Sigmoid colon (tissue), 7 donors: ENCODE measurements around the gene MARCHF11. TPM values are rescaled to one million over a fixed set of nuclear protein-coding genes. Genes with fewer than 3 reads are reported as not detected.

Source experiments
- DNase-seq: peaks from one replicate; pipeline ENCODE4 v3.0.0-alpha.2; 2019
- H3K27ac ChIP-seq, 4 donors: fragments of 200-600 bp; sonication (generic); one replicate each; pipeline ENCODE4 v1.5.1; 2016 to 2019; ENCODE audit warnings: mild to moderate bottlenecking in 1 of 4
- H3K27me3 ChIP-seq, 3 donors: fragments of 200-600 bp; sonication (generic); one replicate each; pipeline ENCODE4 v1.5.1; 2019; ENCODE audit warnings: mild to moderate bottlenecking in 1 of 3
- H3K36me3 ChIP-seq, 4 donors: fragments of 200-600 bp; sonication (generic); one replicate each; pipeline ENCODE4 v1.5.1; 2016 to 2019
- H3K4me1 ChIP-seq, 4 donors: fragments of 200-600 bp; sonication (generic); one replicate each; pipeline ENCODE4 v1.5.1; 2017 to 2019
- H3K4me3 ChIP-seq, 4 donors: fragments of 200-600 bp; sonication (generic); one replicate each; pipeline ENCODE4 v1.5.1; 2017 to 2019; ENCODE audit warnings: mild to moderate bottlenecking in 2 of 4, moderate library complexity in 1 of 4
- H3K9me3 ChIP-seq, 4 donors: fragments of 200-600 bp in 3 of 4; sonication (generic) in 3 of 4; one replicate each; pipeline versions ENCODE4 v1.5.1 to v1.6.1; 2013 to 2019
- CTCF ChIP-seq, 4 experiments: fragments of 450-650 bp in 3 of 4; fragments of 200-600 bp in 1 of 4; IDR thresholded peaks; one replicate each; pipeline ENCODE4 v1.5.1; 2016 to 2019; ENCODE audit warnings: antibody characterized with exemption in 4 of 4, mild to moderate bottlenecking in 3 of 4, moderate library complexity in 2 of 4
- EP300 ChIP-seq, 4 donors: sonication (generic); formaldehyde crosslinking; IDR thresholded peaks; one replicate each; pipeline ENCODE4 v1.6.1; 2017; ENCODE audit warnings: antibody characterized with exemption in 4 of 4
- POLR2A ChIP-seq, 2 donors: fragments of 450-650 bp; IDR thresholded peaks; one replicate each; pipeline ENCODE4 v1.6.1; 2016; ENCODE audit warnings: antibody characterized with exemption in 2 of 2, mild to moderate bottlenecking in 2 of 2, moderate library complexity in 2 of 2
- POLR2AphosphoS5 ChIP-seq, 4 donors: sonication (generic); formaldehyde crosslinking; IDR thresholded peaks; one replicate each; pipeline ENCODE4 v1.6.1; 2017; ENCODE audit warnings: antibody characterized with exemption in 4 of 4
- WGBS, 2 donors: extraction: QIAGEN DNeasy Blood & Tissue Kit; methylation state at CpG; one replicate each; pipeline ENCODE4 v1.1.7; 2013; 5-methylcytosine and 5-hydroxymethylcytosine counted together
- intact Hi-C: fragments of 100-400 bp; cut with DNase I; formaldehyde crosslinking; loops from one replicate; pipeline ENCODE4 v1.15.1; 2023
- polyA plus RNA-seq, 3 donors: library from polyadenylated mRNA; stranded (reverse); fragments of 200-250 nt; gene quantifications; one replicate each; pipeline ENCODE4 v1.2.3, GENCODE V29; 2013
- total RNA-seq, 4 donors: library from RNA; depleted of rRNA; stranded (reverse); fragments of >200 nt; gene quantifications; one replicate each; pipeline ENCODE4 v1.1.0, GENCODE V29; 2016
- donor health status: healthy with polysubstance abuse.
- donor health status: Bipolar disorder and iron deficiency.
- donor health status: healthy.

MARCHF11 gene
- total RNA-seq (not detected), polyA plus RNA-seq (not detected)

- Histone ChIP-seq H3K4me3 (peak within 1 kb of the TSS in 2 of 4 donors; percentile 19 to 27), H3K36me3 (no peaks in the 10 kb centered on the region)
- no peak for DNase-seq
Measured at GRCh38 chr5:16179511-16179935, at the start of gene MARCHF11. TSS of gene MARCHF11 (minus strand) at chr5:16179791. CDS start at chr5:16179575, 216 bp downstream.

GRCh38 chr5:16225927-16226326, 46.3 kb upstream of the MARCHF11 start:
- intact Hi-C loops, result no loop called here
- no peak for TF ChIP-seq POLR2AphosphoS5 (IDR thresholded peaks at IDR 0.05)
- no peak for TF ChIP-seq CTCF (IDR thresholded peaks at IDR 0.05)
- TF ChIP-seq EP300 (IDR thresholded peaks at IDR 0.05), result no peak
- no peak for TF ChIP-seq POLR2A (IDR thresholded peaks at IDR 0.05)
- H3K27me3 ChIP-seq, result no peaks in the 10 kb centered on the region
- no peak for DNase-seq
- no peaks in the 10 kb centered on the region for H3K36me3 ChIP-seq
- H3K9me3 ChIP-seq, result no peaks in the 10 kb centered on the region
- H3K4me3 ChIP-seq, result no peak overlapping the region
- 83 to 88% methylated on average over 5 of the region's 5 CpGs for WGBS, 2 donors
- H3K27ac ChIP-seq, result no peak overlapping the region
- no peaks in the 10 kb centered on the region for H3K4me1 ChIP-seq

More at GRCh38 chr5:16179511-16179935, at the start of gene MARCHF11:
- intact Hi-C loops, result no loop called here
- Histone ChIP-seq H3K27ac (no peak within 1 kb of the TSS), H3K4me1 (peaks cover 0 to 13% (median 4%) of the 10 kb centered on the region in 4 donors), H3K27me3 (peaks cover 16 to 78% (median 33%) of the 10 kb centered on the region in 3 donors), H3K9me3 (no peaks in the 10 kb centered on the region)
- TF ChIP-seq CTCF (IDR thresholded peaks at IDR 0.05), result no peak
- no peak for TF ChIP-seq POLR2A (IDR thresholded peaks at IDR 0.05)
- no peak for TF ChIP-seq POLR2AphosphoS5 (IDR thresholded peaks at IDR 0.05)
- TF ChIP-seq EP300 (IDR thresholded peaks at IDR 0.05), result no peak
- WGBS, 2 donors, result 3 to 5% methylated on average over 59 of the region's 59 CpGs

- intact Hi-C loops, result no loop called here
- peaks cover 0 to 3% (median 0%) of the 10 kb centered on the region in 4 donors for H3K9me3 ChIP-seq
- no peak overlapping the region for H3K27ac ChIP-seq
- no peak overlapping the region for H3K4me3 ChIP-seq
- TF ChIP-seq CTCF (IDR thresholded peaks at IDR 0.05), result no peak
- no peak for TF ChIP-seq POLR2A (IDR thresholded peaks at IDR 0.05)
- no peak for TF ChIP-seq POLR2AphosphoS5 (IDR thresholded peaks at IDR 0.05)
- no peak for TF ChIP-seq EP300 (IDR thresholded peaks at IDR 0.05)
- H3K4me1 ChIP-seq, result no peaks in the 10 kb centered on the region
- H3K27me3 ChIP-seq, result no peaks in the 10 kb centered on the region
- no peak for DNase-seq
- no peaks in the 10 kb centered on the region for H3K36me3 ChIP-seq
- 68 to 85% methylated on average over 5 of the region's 5 CpGs for WGBS, 2 donors
Measured at GRCh38 chr5:16192311-16192710, 12.7 kb upstream of the MARCHF11 start.

GRCh38 chr5:16180789-16181082, 1.1 kb upstream of the MARCHF11 start:
- H3K4me3 ChIP-seq, result no peak overlapping the region
- H3K9me3 ChIP-seq, result no peaks in the 10 kb centered on the region
- no peak overlapping the region for H3K27ac ChIP-seq
- 28 to 30% methylated on average over 7 of the region's 7 CpGs for WGBS, 2 donors
- no peaks in the 10 kb centered on the region for H3K36me3 ChIP-seq
- intact Hi-C loops, result no loop called here
- peaks cover 0 to 13% (median 4%) of the 10 kb centered on the region in 4 donors for H3K4me1 ChIP-seq
- no peak for DNase-seq
- H3K27me3 ChIP-seq, result peaks cover 16 to 77% (median 33%) of the 10 kb centered on the region in 3 donors
- no peak for TF ChIP-seq POLR2A (IDR thresholded peaks at IDR 0.05)
- no peak for TF ChIP-seq POLR2AphosphoS5 (IDR thresholded peaks at IDR 0.05)
- no peak for TF ChIP-seq EP300 (IDR thresholded peaks at IDR 0.05)
- no peak for TF ChIP-seq CTCF (IDR thresholded peaks at IDR 0.05)
